Measurements from ENCODE around the gene FMO1.
"Not testable (repeated sequence)": the region's sequence is repeated elsewhere in the genome, so short reads cannot be mapped to it uniquely, and the experiment has no call there.

The FMO1 gene

GRCh38 chr1:171290621-171291020 is 42.3 kb downstream of the FMO1 start:
- no peaks in the 10 kb centered on the region for H3K36me3 ChIP-seq
- DNase-seq, result no peak
- H3K27ac ChIP-seq, result no peak overlapping the region
- H3K27me3 ChIP-seq, result no peaks in the 10 kb centered on the region
- no peaks in the 10 kb centered on the region for H3K4me1 ChIP-seq
- no peak for TF ChIP-seq CTCF (IDR thresholded peaks at IDR 0.05)
- H3K9me3 ChIP-seq, result no peaks in the 10 kb centered on the region
- no peak overlapping the region for H3K4me3 ChIP-seq
- intact Hi-C loops (cut with DNase I; ENCODE audit: low total_unique reads), result no loop called here

- intact Hi-C loops (cut with DNase I; ENCODE audit: low total_unique reads), result no loop called here
- Histone ChIP-seq H3K36me3 (no peaks in the 10 kb centered on the region), H3K27ac (no peak overlapping the region), H3K4me1 (no peaks in the 10 kb centered on the region), H3K27me3 (no peaks in the 10 kb centered on the region), H3K9me3 (no peaks in the 10 kb centered on the region), H3K4me3 (no peak overlapping the region)
- no peak for DNase-seq
- no peak for TF ChIP-seq CTCF (IDR thresholded peaks at IDR 0.05)
These were observed 44.5 kb downstream of the FMO1 start for GRCh38 chr1:171292799-171293198.

- H3K4me3 ChIP-seq; H3K27ac ChIP-seq; H3K4me1 ChIP-seq; H3K27me3 ChIP-seq; intact Hi-C loops (cut with DNase I; ENCODE audit: low total_unique reads); H3K9me3 ChIP-seq; DNase-seq; H3K36me3 ChIP-seq: not testable (repeated sequence)
These were observed 47.1 kb downstream of the FMO1 start for GRCh38 chr1:171295383-171295782.

- no peak for TF ChIP-seq CTCF (IDR thresholded peaks at IDR 0.05)
- H3K9me3 ChIP-seq, result peaks cover 4 to 13% (median 9%) of the 10 kb centered on the region in 3 donors
- H3K36me3 ChIP-seq, result no peaks in the 10 kb centered on the region
- no peak overlapping the region for H3K27ac ChIP-seq
- no peaks in the 10 kb centered on the region for H3K27me3 ChIP-seq
- no peaks in the 10 kb centered on the region for H3K4me1 ChIP-seq
- no peak overlapping the region for H3K4me3 ChIP-seq
- intact Hi-C loops (cut with DNase I; ENCODE audit: low total_unique reads), result no loop called here
- no peak for DNase-seq
These were observed 47.5 kb downstream of the FMO1 start for GRCh38 chr1:171295821-171296220.

- intact Hi-C loops (cut with DNase I; ENCODE audit: low total_unique reads), result no loop called here
- no peaks in the 10 kb centered on the region for H3K4me1 ChIP-seq
- no peaks in the 10 kb centered on the region for H3K36me3 ChIP-seq
- DNase-seq, result no peak
- peaks cover 4 to 13% (median 11%) of the 10 kb centered on the region in 3 donors for H3K9me3 ChIP-seq
- no peak overlapping the region for H3K27ac ChIP-seq
- H3K27me3 ChIP-seq, result no peaks in the 10 kb centered on the region
- TF ChIP-seq CTCF (IDR thresholded peaks at IDR 0.05), result no peak
- H3K4me3 ChIP-seq, result no peak overlapping the region
These were observed 48.6 kb downstream of the FMO1 start for GRCh38 chr1:171296897-171297296.

GRCh38 chr1:171298696-171299095 is 50.4 kb downstream of the FMO1 start:
- intact Hi-C loops (cut with DNase I; ENCODE audit: low total_unique reads), result no loop called here
- Histone ChIP-seq H3K36me3 (no peaks in the 10 kb centered on the region), H3K27ac (no peak overlapping the region), H3K4me1 (no peaks in the 10 kb centered on the region), H3K27me3 (no peaks in the 10 kb centered on the region), H3K9me3 (peaks cover 4 to 13% (median 11%) of the 10 kb centered on the region in 3 donors), H3K4me3 (no peak overlapping the region)
- no peak for TF ChIP-seq CTCF (IDR thresholded peaks at IDR 0.05)
- DNase-seq, result no peak
